CD4-positive, alpha-beta memory T cell (primary cell): ENCODE measurements around the gene NXNL1. TPM values are rescaled to one million over a fixed set of nuclear protein-coding genes. Genes with fewer than 3 reads are reported as not detected.

Experiments
- CTCF ChIA-PET: fragments of 350-600 bp; sonication (Branson Sonifier 250); formaldehyde crosslinking; loops from one replicate; lab custom pipeline; 2021; ENCODE audit warnings: inconsistent platforms; ENCODE audit not compliant: partially characterized antibody; lab: Charles Lee
- POLR2A ChIA-PET: fragments of 350-600 bp; sonication (Branson Sonifier 250); formaldehyde crosslinking; loops from one replicate; lab custom pipeline; 2021; ENCODE audit not compliant: partially characterized antibody; lab: Charles Lee
- DNase-seq, 5 donors: peaks; one replicate each; pipeline versions ENCODE4 v3.0.0 to v3.0.0-alpha.2; 2020 to 2022; ENCODE audit warnings: mixed read lengths in 1 of 5
- H3K27ac ChIP-seq: one replicate; pipeline ENCODE4 v1.7.0; 2013; ENCODE audit warnings: low read depth, low read length
- H3K27me3 ChIP-seq: 2 replicates; pipeline ENCODE4 v1.7.0; 2013; ENCODE audit warnings: mild to moderate bottlenecking, low read length, moderate library complexity; ENCODE audit not compliant: insufficient read depth
- H3K36me3 ChIP-seq: 2 replicates; pipeline ENCODE4 v1.7.0; 2013; ENCODE audit warnings: mild to moderate bottlenecking, low read length, moderate library complexity; ENCODE audit not compliant: insufficient read depth
- H3K4me1 ChIP-seq: 2 replicates; pipeline ENCODE4 v1.7.0; 2013; ENCODE audit warnings: mild to moderate bottlenecking, low read length, moderate library complexity; ENCODE audit not compliant: insufficient read depth
- H3K4me3 ChIP-seq, 2 donors: one replicate each; pipeline ENCODE4 v1.7.0; 2013; ENCODE audit warnings: low read length in 2 of 2, mild to moderate bottlenecking in 1 of 2
- H3K9me3 ChIP-seq, 2 donors: one replicate each; pipeline ENCODE4 v1.7.0; 2013; ENCODE audit warnings: low read length in 2 of 2, control low read depth in 1 of 2; ENCODE audit not compliant: control insufficient read depth in 1 of 2
- H3K27ac Mint-ChIP-seq, 7 donors: one replicate each; pipeline ENCODE4 v1.8.0; 2020 to 2021; ENCODE audit warnings: mixed read lengths in 7 of 7, mild to moderate bottlenecking in 6 of 7, inconsistent platforms in 3 of 7, moderate library complexity in 3 of 7
- H3K27me3 Mint-ChIP-seq, 2 donors: one replicate each; pipeline ENCODE4 v1.8.0; 2020 to 2021; ENCODE audit warnings: mixed read lengths in 2 of 2
- H3K36me3 Mint-ChIP-seq, 2 donors: one replicate each; pipeline ENCODE4 v1.8.0; 2020 to 2021; ENCODE audit warnings: mixed read lengths in 2 of 2, inconsistent platforms in 1 of 2, mild to moderate bottlenecking in 1 of 2
- H3K4me1 Mint-ChIP-seq, 4 donors: one replicate each; pipeline ENCODE4 v1.8.0; 2020 to 2021; ENCODE audit warnings: mixed read lengths in 4 of 4, mild to moderate bottlenecking in 1 of 4
- H3K4me3 Mint-ChIP-seq, 8 donors: one replicate each; pipeline ENCODE4 v1.8.0; 2020 to 2021; ENCODE audit warnings: mixed read lengths in 8 of 8, mild to moderate bottlenecking in 7 of 8, moderate library complexity in 6 of 8, inconsistent platforms in 3 of 8
- H3K9me3 Mint-ChIP-seq, 8 donors: one replicate each; pipeline ENCODE4 v1.8.0; 2020 to 2021; ENCODE audit warnings: mixed read lengths in 8 of 8, mild to moderate bottlenecking in 5 of 8, inconsistent platforms in 3 of 8, moderate library complexity in 1 of 8
- intact Hi-C: fragments of 100-400 bp; cut with micrococcal nuclease; formaldehyde crosslinking; loops from one replicate; pipeline ENCODE4 v1.15.1; 2023
- polyA plus RNA-seq, 2 donors: library from polyadenylated mRNA; unstranded; fragments of 300-500 nt; fragmentation: Illumina TruSeq; gene quantifications; one replicate each; pipeline ENCODE4 v1.2.3, GENCODE V29; 2021
- total RNA-seq, 2 experiments: library from RNA; stranded (reverse); gene quantifications; one replicate each; pipeline ENCODE4 v1.2.3, GENCODE V29; 2021

Gene NXNL1
- total and polyA plus RNA-seq, 4 experiments from 2014 or later, result not detected

DNA sequence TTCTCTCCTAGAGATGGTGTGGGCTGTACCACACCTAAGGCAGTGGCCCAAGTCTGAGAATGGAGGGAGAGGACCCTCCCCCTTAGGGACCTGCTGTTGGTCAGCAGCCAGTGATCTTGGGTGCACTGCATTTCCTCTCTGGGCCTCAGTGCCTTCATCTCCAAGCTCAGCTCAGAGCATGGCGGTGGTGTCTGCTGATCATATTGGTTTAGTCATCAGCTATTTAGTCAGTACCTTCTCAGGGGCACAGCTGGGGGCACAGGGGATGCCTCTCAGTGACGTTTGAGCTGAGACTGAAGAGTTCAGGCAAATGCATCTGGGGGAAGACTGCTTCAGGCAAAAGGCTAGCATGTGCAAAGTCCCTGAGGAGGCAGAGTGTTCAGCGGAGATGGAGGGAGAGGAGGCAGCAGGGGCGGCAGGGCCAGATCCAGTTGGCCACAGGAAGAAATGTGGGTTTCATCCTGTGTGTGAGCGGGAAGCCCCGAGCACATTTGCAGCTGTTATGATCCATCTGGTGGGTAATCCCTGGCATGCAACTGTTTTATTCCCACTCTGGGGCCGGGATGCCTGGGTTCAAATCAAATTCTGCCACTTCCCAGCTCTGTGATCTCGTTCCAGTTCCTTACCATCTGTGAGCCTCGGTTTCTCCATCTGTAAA, 35.0 kb upstream of the NXNL1 start:
- Mint-ChIP-seq H3K4me1 (peaks cover 12 to 26% (median 20%) of the 10 kb centered on the region in 4 donors), H3K27ac (peak overlapping the region in 3 of 7 donors; percentile 59 to 81 (median 76)), H3K4me3 (peak overlapping the region in 1 of 8 donors; percentile 55), H3K36me3 (no peaks in the 10 kb centered on the region), H3K27me3 (no peaks in the 10 kb centered on the region), H3K9me3 (no peaks in the 10 kb centered on the region)
- Histone ChIP-seq H3K27me3 (no peaks in the 10 kb centered on the region), H3K4me1 (peaks cover 21% of the 10 kb centered on the region), H3K9me3 (no peaks in the 10 kb centered on the region), H3K27ac (no peak overlapping the region), H3K4me3 (no peak overlapping the region), H3K36me3 (no peaks in the 10 kb centered on the region)
- POLR2A ChIA-PET, result interaction anchor here (0.7 to 1.7 kb wide), 7 partner anchors 16 to 78 kb away, joined by 3 to 8 read pairs (median 4); partner anchors contain the start of gene PGLS
- CTCF ChIA-PET, result interaction anchor here (0.6 to 5.3 kb wide), 37 partner anchors 8 to 364 kb away, joined by 3 to 99 read pairs (median 5); partner anchors contain the start of genes BST2, CCDC194, MVB12A and PGLS
- intact Hi-C loops, result loop anchor here (1.0 kb wide), 2 partner anchors 61 to 79 kb away; no protein-coding TSS in a partner anchor
- no peak for DNase-seq

DNA sequence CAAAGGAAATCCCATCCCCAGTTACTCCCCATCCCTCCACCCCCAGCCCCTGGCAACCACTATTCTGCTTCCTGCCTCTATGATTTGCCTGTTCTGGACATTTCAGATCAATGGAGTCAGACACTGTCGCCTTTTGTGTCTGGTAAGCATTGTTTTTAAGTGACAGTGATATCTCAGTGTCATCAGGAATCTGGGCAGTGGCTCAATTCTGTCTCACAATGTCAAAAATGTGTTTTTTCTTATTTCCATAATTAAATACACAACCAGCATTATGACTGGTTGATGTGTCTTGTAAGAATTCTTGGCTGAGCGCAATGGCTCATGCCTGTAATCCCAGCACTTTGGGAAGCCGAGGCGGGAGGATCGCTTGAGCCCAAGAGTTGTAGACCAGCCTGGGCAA, 30.6 kb upstream of the NXNL1 start:
- ChIA-PET CTCF (no interaction called here), POLR2A (interaction anchor here (0.6 kb wide), 1 partner anchor 186 kb away, joined by 4 read pairs; no protein-coding TSS in a partner anchor)
- intact Hi-C loops, result no loop called here
- H3K4me1 Mint-ChIP-seq, result peaks cover 24 to 50% (median 35%) of the 10 kb centered on the region in 4 donors
- no peak overlapping the region for H3K4me3 ChIP-seq
- H3K27ac Mint-ChIP-seq, result peak overlapping the region; percentile 9 to 90 (median 84)
- no peaks in the 10 kb centered on the region for H3K36me3 ChIP-seq
- no peak overlapping the region for H3K4me3 Mint-ChIP-seq
- H3K27me3 Mint-ChIP-seq, result no peaks in the 10 kb centered on the region
- H3K36me3 Mint-ChIP-seq, result no peaks in the 10 kb centered on the region
- H3K4me1 ChIP-seq, result peaks cover 47% of the 10 kb centered on the region
- no peaks in the 10 kb centered on the region for H3K9me3 ChIP-seq
- no peak for DNase-seq
- no peaks in the 10 kb centered on the region for H3K9me3 Mint-ChIP-seq
- no peaks in the 10 kb centered on the region for H3K27me3 ChIP-seq
- H3K27ac ChIP-seq, result no peak overlapping the region

DNA sequence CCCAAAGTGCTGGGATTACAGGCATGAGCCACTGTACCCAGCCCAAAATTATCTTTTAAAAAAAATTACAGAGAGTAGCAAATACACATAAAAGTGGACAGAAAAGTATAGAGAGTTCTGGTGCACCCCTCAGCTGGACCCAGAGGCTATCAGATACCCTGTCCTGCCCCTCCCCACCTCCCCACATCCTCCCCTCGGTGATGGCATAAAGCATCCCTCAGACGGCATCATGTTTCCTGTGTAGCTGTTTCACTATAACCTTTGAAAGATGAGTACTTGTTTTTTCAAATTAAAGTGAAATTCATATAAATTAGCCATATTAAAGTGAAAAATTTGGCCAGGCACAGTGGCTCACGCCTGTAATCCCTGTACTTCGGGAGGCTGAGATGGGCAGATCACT, 29.7 kb upstream of the NXNL1 start:
- Mint-ChIP-seq H3K36me3 (no peaks in the 10 kb centered on the region), H3K4me1 (peaks cover 19 to 42% (median 29%) of the 10 kb centered on the region in 4 donors), H3K9me3 (no peaks in the 10 kb centered on the region), H3K27ac (peak overlapping the region; percentile 73 to 93 (median 85)), H3K4me3 (peak overlapping the region in 3 of 8 donors; percentile 29 to 39 (median 36)), H3K27me3 (no peaks in the 10 kb centered on the region)
- CTCF ChIA-PET, result interaction anchor here (2.0 kb wide), 1 partner anchor 83 kb away, joined by 8 read pairs; no protein-coding TSS in a partner anchor
- Histone ChIP-seq H3K9me3 (no peaks in the 10 kb centered on the region), H3K4me3 (no peak overlapping the region), H3K27ac (no peak overlapping the region), H3K36me3 (no peaks in the 10 kb centered on the region), H3K27me3 (no peaks in the 10 kb centered on the region), H3K4me1 (peaks cover 41% of the 10 kb centered on the region)
- POLR2A ChIA-PET, result interaction anchor here (1.3 kb wide), 1 partner anchor 71 kb away, joined by 3 read pairs; the partner anchor contains the start of gene MVB12A
- DNase-seq, result peak; percentile 48 to 66 (median 59)
- intact Hi-C loops, result no loop called here

DNA sequence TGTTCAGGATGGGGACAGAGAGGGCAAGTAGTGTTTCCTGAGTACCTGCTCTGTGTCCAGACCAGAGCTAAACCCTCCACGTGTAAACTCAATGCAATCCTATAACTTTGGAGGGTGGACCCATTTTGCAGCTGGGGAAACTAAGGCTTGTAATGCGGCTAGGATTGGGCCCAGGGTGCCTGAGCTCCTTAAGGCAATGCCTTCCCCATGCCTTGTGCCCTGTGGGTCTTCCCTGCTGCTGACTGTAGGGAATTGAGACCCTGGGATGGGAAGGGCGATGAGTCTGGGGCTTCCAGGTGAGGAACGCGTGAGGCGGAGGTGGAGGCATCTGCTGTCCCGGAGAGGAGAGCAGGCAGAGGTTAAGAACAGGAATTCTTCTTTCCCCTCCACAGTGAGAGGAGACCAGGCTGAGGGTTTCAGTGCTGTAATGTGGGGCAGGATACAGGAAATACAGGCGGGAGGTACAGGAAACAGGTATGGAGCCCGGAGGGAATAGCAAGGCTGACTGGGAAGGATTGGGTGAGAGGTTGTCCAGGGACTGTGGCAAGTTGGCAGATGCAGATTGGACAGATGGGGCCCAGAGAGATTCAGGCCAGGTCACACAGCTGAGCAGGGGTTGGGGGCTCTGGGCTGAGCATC, 28.8 kb upstream of the NXNL1 start:
- no peak overlapping the region for H3K4me3 ChIP-seq
- H3K4me3 Mint-ChIP-seq, result peak overlapping the region in 6 of 8 donors; percentile 43 to 76 (median 58)
- no peaks in the 10 kb centered on the region for H3K27me3 Mint-ChIP-seq
- no peaks in the 10 kb centered on the region for H3K36me3 Mint-ChIP-seq
- no peaks in the 10 kb centered on the region for H3K9me3 ChIP-seq
- intact Hi-C loops, result loop anchor here (2.0 kb wide), 1 partner anchor 19 kb away; the partner anchor contains the start of gene SLC27A1
- H3K4me1 ChIP-seq, result peaks cover 41% of the 10 kb centered on the region
- H3K9me3 Mint-ChIP-seq, result no peaks in the 10 kb centered on the region
- H3K4me1 Mint-ChIP-seq, result peaks cover 21 to 42% (median 29%) of the 10 kb centered on the region in 4 donors
- no peaks in the 10 kb centered on the region for H3K36me3 ChIP-seq
- CTCF ChIA-PET, result interaction anchor here (2.0 kb wide), 1 partner anchor 84 kb away, joined by 8 read pairs; no protein-coding TSS in a partner anchor
- peak in 1 of 5 donors; percentile 30 for DNase-seq
- H3K27ac Mint-ChIP-seq, result peak overlapping the region; percentile 54 to 93 (median 87)
- H3K27me3 ChIP-seq, result no peaks in the 10 kb centered on the region
- POLR2A ChIA-PET, result interaction anchor here (0.5 to 1.3 kb wide), 3 partner anchors 9 to 70 kb away, joined by 3 read pairs; partner anchors contain the start of genes MVB12A and SLC27A1
- peak overlapping the region; percentile 33 for H3K27ac ChIP-seq

- Mint-ChIP-seq H3K36me3 (no peaks in the 10 kb centered on the region), H3K4me1 (peaks cover 21 to 42% (median 31%) of the 10 kb centered on the region in 4 donors), H3K4me3 (peak overlapping the region; percentile 68 to 83 (median 75)), H3K27ac (peak overlapping the region; percentile 67 to 96 (median 91)), H3K27me3 (no peaks in the 10 kb centered on the region), H3K9me3 (no peaks in the 10 kb centered on the region)
- POLR2A ChIA-PET, result interaction anchor here (0.5 to 1.0 kb wide), 2 partner anchors 8 to 18 kb away, joined by 3 read pairs; partner anchors contain the start of gene SLC27A1
- H3K27ac ChIP-seq, result peak overlapping the region; percentile 33
- H3K27me3 ChIP-seq, result no peaks in the 10 kb centered on the region
- H3K4me3 ChIP-seq, result no peak overlapping the region
- no peaks in the 10 kb centered on the region for H3K36me3 ChIP-seq
- peak; percentile 58 to 81 (median 61) for DNase-seq
- intact Hi-C loops, result loop anchor here (2.0 kb wide), 1 partner anchor 18 kb away; the partner anchor contains the start of gene SLC27A1
- peaks cover 41% of the 10 kb centered on the region for H3K4me1 ChIP-seq
- H3K9me3 ChIP-seq, result no peaks in the 10 kb centered on the region
- CTCF ChIA-PET, result interaction anchor here (2.0 to 2.1 kb wide), 2 partner anchors 7 to 85 kb away, joined by 6 to 8 read pairs; no protein-coding TSS in a partner anchor
These were observed 28.1 kb upstream of the NXNL1 start for GRCh38 chr19:17488593-17489391.

- intact Hi-C loops, result loop anchor here (2.0 kb wide), 1 partner anchor 17 kb away; the partner anchor contains the start of gene SLC27A1
- POLR2A ChIA-PET, result no interaction called here
- H3K4me3 ChIP-seq, result no peak overlapping the region
- H3K4me1 Mint-ChIP-seq, result peaks cover 21 to 43% (median 33%) of the 10 kb centered on the region in 4 donors
- no peaks in the 10 kb centered on the region for H3K36me3 Mint-ChIP-seq
- H3K36me3 ChIP-seq, result no peaks in the 10 kb centered on the region
- CTCF ChIA-PET, result interaction anchor here (2.1 kb wide), 1 partner anchor 9 kb away, joined by 6 read pairs; no protein-coding TSS in a partner anchor
- H3K27ac ChIP-seq, result no peak overlapping the region
- no peaks in the 10 kb centered on the region for H3K9me3 ChIP-seq
- H3K4me3 Mint-ChIP-seq, result no peak overlapping the region
- H3K27me3 Mint-ChIP-seq, result no peaks in the 10 kb centered on the region
- H3K9me3 Mint-ChIP-seq, result no peaks in the 10 kb centered on the region
- H3K27me3 ChIP-seq, result no peaks in the 10 kb centered on the region
- peaks cover 41% of the 10 kb centered on the region for H3K4me1 ChIP-seq
- peak in 1 of 5 donors; percentile 37 for DNase-seq
- peak overlapping the region in 4 of 7 donors; percentile 29 to 96 (median 80) for H3K27ac Mint-ChIP-seq
These were observed 26.8 kb upstream of the NXNL1 start for GRCh38 chr19:17487284-17488121.
